Measurements from ENCODE around the gene TMEM88. TPM values are rescaled to one million over a fixed set of nuclear protein-coding genes. Genes with fewer than 3 reads are reported as not detected.
A peak's percentile ranks its signal among the peaks of the same experiment; 100 is the strongest.

Gene TMEM88
- total RNA-seq, 1 donor from 2014 or later, result 1.7 TPM

DNA sequence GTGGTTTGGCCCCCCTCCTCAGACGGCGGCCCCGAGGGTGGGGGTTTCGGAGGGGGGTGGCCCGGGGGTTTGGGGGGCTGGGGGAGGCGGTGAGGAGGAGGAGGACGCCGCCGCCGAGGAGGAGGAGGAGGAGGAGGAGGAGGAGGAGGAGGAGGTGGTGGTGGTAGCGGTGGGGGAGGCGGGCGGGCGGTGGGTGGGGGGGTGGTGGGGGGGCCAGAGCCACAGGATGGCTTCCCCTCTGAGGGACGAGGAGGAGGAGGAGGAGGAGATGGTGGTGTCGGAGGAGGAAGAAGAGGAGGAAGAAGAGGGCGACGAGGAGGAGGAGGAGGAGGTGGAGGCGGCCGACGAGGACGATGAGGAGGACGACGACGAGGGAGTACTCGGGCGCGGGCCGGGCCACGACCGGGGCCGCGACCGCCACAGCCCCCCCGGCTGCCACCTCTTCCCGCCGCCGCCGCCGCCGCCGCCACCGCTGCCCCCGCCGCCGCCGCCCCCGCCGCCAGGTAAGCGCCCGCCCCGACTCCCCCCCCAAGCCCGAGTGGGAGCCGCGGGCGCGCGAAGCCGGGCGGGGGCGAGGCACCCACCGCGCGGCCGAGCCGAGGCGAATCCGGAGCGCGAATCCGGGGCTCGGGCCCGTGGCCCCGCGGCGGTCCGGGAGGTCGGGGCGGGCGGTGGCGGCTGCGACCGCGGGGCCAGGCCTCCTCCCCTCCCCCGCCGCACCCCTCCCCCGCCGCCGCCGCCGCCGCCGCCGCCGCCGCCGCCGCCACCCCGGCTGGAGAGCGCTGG is 29.9 kb downstream of the TMEM88 start:
- DNase-seq (ENCODE audit: low spot score), result peak; percentile 25

- DNase-seq (ENCODE audit: low spot score), result peak; percentile 49
Measured at GRCh38 chr17:7885367-7886226, 30.7 kb downstream of the TMEM88 start.

- DNase-seq (ENCODE audit: low spot score), result peak; percentile 60
Measured at GRCh38 chr17:7886227-7887037, 31.6 kb downstream of the TMEM88 start.

DNA sequence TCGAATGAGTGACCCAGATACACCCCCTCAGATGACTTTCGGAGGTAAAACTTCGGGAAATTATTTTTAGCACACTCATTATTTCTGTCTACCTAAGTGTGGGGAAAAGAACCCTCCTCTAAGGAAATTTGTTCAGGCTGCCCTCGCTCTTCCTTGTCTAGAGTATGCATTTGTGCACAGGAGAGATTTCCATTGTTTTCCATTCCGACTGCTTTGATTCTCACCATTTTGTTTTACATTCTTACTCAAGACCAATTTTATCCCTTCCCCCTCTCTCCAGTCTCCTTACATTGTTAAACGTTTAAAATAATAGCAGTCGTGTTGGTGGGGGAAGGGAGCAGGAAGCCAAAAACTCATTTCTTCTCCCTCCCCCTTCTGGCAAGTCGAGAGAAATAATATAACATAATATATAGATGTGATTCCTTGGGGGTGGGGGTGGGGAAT is 32.2 kb downstream of the TMEM88 start:
- DNase-seq (ENCODE audit: low spot score), result no peak

GRCh38 chr17:7887482-7888183 is 32.8 kb downstream of the TMEM88 start:
- peak; percentile 98 for DNase-seq (ENCODE audit: low spot score)

- peak; percentile 85 for DNase-seq (ENCODE audit: low spot score)
Measured at GRCh38 chr17:7888184-7888920, 33.5 kb downstream of the TMEM88 start, which contains the start of gene CHD3. Gene CHD3, plus strand, starts transcription at chr17:7888789. Its CDS starts 212 bp downstream, at chr17:7889001.

DNA sequence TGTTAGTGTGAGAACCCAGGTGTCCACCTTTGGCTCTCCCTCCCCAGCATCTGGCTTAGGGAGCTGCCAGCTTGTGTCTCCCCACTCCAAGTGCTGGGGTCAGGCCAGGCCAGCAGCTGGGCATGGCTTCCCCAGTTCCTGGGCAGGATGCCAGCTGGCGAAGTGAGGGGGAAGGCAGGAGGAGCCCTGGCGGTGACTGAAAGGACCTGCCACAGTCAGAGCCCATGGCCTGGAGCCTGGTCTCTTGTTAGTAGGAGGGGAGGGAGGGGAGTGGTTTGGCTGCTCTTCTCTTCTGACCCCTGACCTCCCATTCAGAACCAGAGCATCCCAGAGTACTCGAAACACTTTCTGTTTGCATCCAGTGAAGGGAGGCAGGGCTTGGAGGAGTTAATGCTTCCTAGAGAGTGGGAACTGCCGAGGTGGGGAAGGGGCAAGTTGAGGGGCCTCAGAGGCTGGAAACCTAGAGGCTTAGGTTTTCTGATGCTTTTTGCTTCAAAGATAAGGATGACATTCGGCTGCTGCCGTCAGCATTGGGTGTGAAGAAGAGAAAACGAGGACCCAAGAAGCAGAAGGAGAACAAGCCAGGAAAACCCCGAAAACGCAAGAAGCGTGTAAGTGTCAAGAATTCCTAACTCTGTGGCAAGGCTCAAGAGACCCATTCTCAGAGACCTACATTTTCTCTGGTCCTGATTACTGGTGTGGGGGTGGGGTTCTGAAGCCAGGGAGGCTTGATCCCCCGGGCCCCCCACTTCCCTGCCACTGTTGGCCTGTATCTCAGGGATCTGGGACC is 34.5 kb downstream of the TMEM88 start:
- DNase-seq (ENCODE audit: low spot score), result peak; percentile 94

DNA sequence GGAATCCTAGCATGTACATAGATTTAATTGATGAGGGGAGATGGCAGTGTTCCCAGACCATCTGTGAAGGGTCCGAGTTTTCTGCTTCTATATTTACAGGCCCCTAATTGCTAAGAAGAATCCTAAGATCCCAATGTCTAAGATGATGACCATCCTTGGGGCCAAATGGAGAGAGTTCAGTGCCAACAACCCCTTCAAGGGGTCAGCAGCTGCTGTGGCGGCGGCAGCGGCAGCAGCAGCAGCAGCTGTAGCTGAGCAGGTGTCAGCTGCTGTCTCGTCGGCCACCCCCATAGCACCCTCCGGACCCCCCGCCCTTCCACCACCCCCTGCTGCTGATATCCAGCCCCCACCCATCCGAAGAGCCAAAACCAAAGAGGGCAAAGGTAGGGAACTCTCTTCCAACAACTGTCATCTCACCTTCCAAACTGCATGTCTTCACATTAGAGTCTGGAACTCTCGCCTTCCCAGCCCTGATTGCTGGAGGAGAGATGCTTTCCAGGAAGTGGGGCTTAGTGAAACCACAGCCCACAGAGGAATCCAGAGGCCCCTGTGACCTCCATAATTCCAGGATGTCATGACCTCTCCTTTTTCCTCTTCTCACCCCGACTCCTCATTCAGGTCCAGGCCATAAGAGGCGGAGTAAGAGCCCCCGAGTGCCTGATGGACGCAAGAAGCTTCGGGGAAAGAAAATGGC is 38.5 kb downstream of the TMEM88 start:
- DNase-seq (ENCODE audit: low spot score), result no peak

DNA sequence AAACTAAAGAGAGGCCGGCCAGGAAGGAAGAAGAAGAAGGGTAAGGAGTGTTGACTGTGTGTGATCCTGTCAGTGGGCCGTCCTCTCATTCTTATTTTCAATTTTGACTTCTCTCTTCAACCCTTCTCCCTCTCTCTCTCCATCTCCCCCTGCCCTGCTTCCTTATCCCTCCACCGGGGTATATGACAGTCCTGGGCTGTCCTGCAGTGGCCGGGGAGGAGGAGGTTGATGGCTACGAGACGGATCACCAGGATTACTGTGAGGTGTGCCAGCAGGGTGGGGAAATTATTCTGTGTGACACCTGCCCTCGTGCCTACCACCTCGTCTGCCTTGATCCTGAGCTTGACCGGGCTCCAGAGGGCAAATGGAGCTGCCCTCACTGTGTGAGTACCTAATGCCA is 39.4 kb downstream of the TMEM88 start:
- DNase-seq (ENCODE audit: low spot score), result no peak

DNA sequence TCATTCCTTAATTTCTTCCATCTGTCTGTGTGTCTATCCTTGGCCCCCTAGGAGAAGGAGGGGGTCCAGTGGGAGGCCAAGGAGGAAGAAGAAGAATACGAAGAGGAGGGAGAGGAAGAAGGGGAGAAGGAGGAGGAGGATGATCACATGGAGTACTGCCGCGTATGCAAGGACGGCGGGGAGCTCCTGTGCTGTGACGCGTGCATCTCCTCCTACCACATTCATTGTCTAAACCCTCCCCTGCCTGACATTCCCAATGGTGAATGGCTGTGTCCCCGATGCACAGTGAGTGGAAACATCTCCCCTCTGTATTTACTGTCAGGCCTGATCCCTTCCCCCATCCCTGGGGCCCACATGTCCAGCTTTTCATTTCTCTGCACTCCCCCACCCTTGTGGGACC is 40.0 kb downstream of the TMEM88 start:
- no peak for DNase-seq (ENCODE audit: low spot score)

GRCh38 chr17:7897090-7897489 is 42.2 kb downstream of the TMEM88 start:
- DNase-seq (ENCODE audit: low spot score), result no peak

DNA sequence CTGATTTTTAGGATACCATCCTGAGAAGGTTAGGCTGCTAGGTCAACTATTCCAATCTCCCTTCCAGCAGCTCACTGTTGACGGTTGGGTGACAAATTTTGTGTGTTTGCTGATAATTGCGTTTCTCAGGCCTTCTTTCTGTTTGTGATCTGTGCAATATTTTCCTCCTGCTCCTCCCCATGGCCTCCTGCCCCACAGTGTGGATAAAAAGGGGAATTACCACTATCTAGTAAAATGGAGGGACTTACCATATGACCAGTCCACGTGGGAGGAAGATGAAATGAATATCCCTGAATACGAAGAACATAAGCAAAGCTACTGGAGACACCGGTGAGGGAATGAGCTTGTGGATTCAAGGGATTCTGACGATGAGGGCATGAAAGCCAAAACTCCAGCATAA is 42.9 kb downstream of the TMEM88 start:
- DNase-seq (ENCODE audit: low spot score), result peak; percentile 84

GRCh38 chr17:7903154-7904103 is 48.6 kb downstream of the TMEM88 start:
- no peak for DNase-seq (ENCODE audit: low spot score)
